Fibroblast of lung (primary cell): ENCODE data around the gene HMGCS2. TPM values are rescaled to one million over a fixed set of nuclear protein-coding genes. Genes with fewer than 3 reads are reported as not detected.
"Not testable (repeated sequence)": the region's sequence is repeated elsewhere in the genome, so short reads cannot be mapped to it uniquely, and the experiment has no call there.

Experiments used
- DNase-seq, 2 donors: peaks; one replicate each; pipeline versions ENCODE4 v3.0.0 to v3.0.0-alpha.2; 2010; ENCODE audit warnings: low read depth in 2 of 2
- H2AFZ ChIP-seq: 2 replicates; pipeline ENCODE4 v1.5.1; 2012; ENCODE audit warnings: low read length, control low read depth, inconsistent platforms
- H3K27ac ChIP-seq: 2 replicates; pipeline ENCODE4 v1.5.1; 2011; ENCODE audit warnings: low read length, control low read depth; ENCODE audit not compliant: insufficient read depth
- H3K27me3 ChIP-seq: 2 replicates; pipeline ENCODE4 v1.5.1; 2011; ENCODE audit warnings: mild to moderate bottlenecking, low read length; ENCODE audit not compliant: control insufficient read depth, insufficient read depth
- H3K36me3 ChIP-seq: 2 replicates; pipeline ENCODE4 v1.5.1; 2011; ENCODE audit warnings: low read length; ENCODE audit not compliant: control insufficient read depth, insufficient read depth
- H3K4me1 ChIP-seq: 2 replicates; pipeline ENCODE4 v1.5.1; 2011; ENCODE audit warnings: low read length; ENCODE audit not compliant: control insufficient read depth, insufficient read depth; ENCODE audit errors: extremely low read depth
- H3K4me2 ChIP-seq: 2 replicates; pipeline ENCODE4 v1.5.1; 2011; ENCODE audit warnings: low read length, control low read depth; ENCODE audit not compliant: insufficient read depth; ENCODE audit errors: extremely low read depth
- H3K4me3 ChIP-seq, 4 experiments: fragments of 200-600 bp in 1 of 4; sonication (generic) in 1 of 4; replicated peaks in 1 of 4; 2 replicates each; pipeline ENCODE4 v1.5.1; 2011 to 2016; ENCODE audit warnings: low read length in 4 of 4, low read depth in 3 of 4, mild to moderate bottlenecking in 3 of 4, control low read depth in 2 of 4, inconsistent platforms in 1 of 4, mixed read lengths in 1 of 4; ENCODE audit not compliant: insufficient read depth in 1 of 4; ENCODE audit errors: control extremely low read depth in 1 of 4
- H3K79me2 ChIP-seq: 2 replicates; pipeline ENCODE4 v1.5.1; 2012; ENCODE audit warnings: mild to moderate bottlenecking, low read length, inconsistent platforms; ENCODE audit not compliant: control insufficient read depth, insufficient read depth
- H3K9ac ChIP-seq: 2 replicates; pipeline ENCODE4 v1.5.1; 2011; ENCODE audit warnings: mild to moderate bottlenecking, low read length, control low read depth; ENCODE audit not compliant: insufficient read depth
- H3K9me3 ChIP-seq: 2 replicates; pipeline ENCODE4 v1.5.1; 2012; ENCODE audit warnings: low read depth, low read length; ENCODE audit not compliant: control insufficient read depth, insufficient read depth
- H4K20me1 ChIP-seq: 2 replicates; pipeline ENCODE4 v1.5.1; 2011; ENCODE audit warnings: low read length; ENCODE audit not compliant: control insufficient read depth, insufficient read depth; ENCODE audit errors: extremely low read depth
- EZH2 ChIP-seq: IDR thresholded peaks from 2 replicates; pipeline ENCODE4 v1.5.1; 2012; ENCODE audit warnings: low read length, control low read depth, mild to moderate bottlenecking; ENCODE audit errors: missing control alignments
- polyA plus RNA-seq, 2 donors: library from polyadenylated mRNA; depleted of rRNA in 1 of 2; stranded (reverse) in 1 of 2; unstranded in 1 of 2; fragments of >200 nt; gene quantifications; 2 replicates each; pipeline ENCODE4 v1.2.1, GENCODE V29; 2011 to 2012; ENCODE audit warnings: missing spikeins in 1 of 2
- total RNA-seq: library from RNA; depleted of rRNA; stranded (reverse); fragments of >200 nt; gene quantifications from 2 replicates; pipeline ENCODE4 v1.2.1, GENCODE V29; 2014
- TF ChIP-seq, protein P1 (sequence below), 2 donors: IDR thresholded peaks in 1 of 2; conservative IDR thresholded peaks in 1 of 2; 1 replicate in 1 of 2; 2 replicates in 1 of 2; pipeline ENCODE4 v1.5.1; 2011 to 2012; ENCODE audit warnings: low read length in 2 of 2, control low read depth in 1 of 2, inconsistent platforms in 1 of 2, low read depth in 1 of 2, mild to moderate bottlenecking in 1 of 2

Gene HMGCS2
- total and polyA plus RNA-seq, 2 donors (not counting 1 experiment from before 2014, with no cell fraction given) = not detected

DNA sequence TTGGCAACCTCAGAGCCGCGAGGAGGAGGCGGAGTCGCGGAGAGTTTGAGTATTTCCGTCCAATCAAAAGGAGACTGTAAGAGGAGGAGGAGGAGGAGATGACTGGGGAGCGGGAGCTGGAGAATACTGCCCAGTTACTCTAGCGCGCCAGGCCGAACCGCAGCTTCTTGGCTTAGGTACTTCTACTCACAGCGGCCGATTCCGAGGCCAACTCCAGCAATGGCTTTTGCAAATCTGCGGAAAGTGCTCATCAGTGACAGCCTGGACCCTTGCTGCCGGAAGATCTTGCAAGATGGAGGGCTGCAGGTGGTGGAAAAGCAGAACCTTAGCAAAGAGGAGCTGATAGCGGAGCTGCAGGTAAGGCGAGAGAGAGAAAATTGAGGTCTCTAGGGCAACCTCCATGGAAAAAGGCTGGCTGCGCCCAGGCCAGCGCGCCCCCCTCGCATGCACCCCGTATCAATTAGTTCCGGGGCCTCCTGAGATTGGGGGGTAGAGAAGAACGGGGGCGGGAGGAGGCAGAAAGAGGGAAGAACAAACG, 56.8 kb downstream of the HMGCS2 start, which contains the start of gene PHGDH:
PHGDH (plus strand) TSS at position 131 of the 538 bp plus-strand sequence; CDS start at position 220, 89 bp downstream.
- H3K27ac ChIP-seq = peak within 1 kb of the TSS; percentile 35
- DNase-seq = peak; percentile 88 to 90

DNA sequence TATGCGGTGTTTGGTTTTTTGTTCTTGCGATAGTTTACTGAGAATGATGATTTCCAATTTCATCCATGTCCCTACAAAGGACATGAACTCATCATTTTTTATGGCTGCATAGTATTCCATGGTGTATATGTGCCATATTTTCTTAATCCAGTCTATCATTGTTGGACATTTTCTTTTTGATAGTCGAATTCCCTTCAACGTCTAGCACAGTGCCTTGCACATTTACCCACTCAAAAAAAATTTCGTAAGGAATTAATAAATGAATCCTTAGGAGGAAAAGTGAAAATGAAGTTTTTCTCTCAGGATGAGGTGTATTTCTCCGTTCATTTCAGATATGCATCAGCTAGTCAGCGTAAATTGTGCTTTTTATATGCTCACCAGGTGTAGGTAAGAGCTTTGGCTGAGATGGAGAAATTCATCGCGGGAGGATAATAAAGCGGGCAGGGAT, 57.3 kb downstream of the HMGCS2 start:
- H3K36me3 ChIP-seq, H4K20me1 ChIP-seq, H3K79me2 ChIP-seq, H3K9me3 ChIP-seq, DNase-seq, H3K27ac ChIP-seq, H3K9ac ChIP-seq, H3K4me1 ChIP-seq, H2AFZ ChIP-seq, H3K27me3 ChIP-seq: not testable (repeated sequence)
- H3K4me3 ChIP-seq = peak overlapping the region; percentile 65 to 95 (median 83)
- H3K4me2 ChIP-seq = peak overlapping the region; percentile 66

More for the DNA sequence above, 56.8 kb downstream of the HMGCS2 start, which contains the start of gene PHGDH:
- peak within 1 kb of the TSS; percentile 69 for H3K4me2 ChIP-seq
- H3K36me3 ChIP-seq = no peaks in the 10 kb centered on the region
- TF ChIP-seq, protein P1, sequence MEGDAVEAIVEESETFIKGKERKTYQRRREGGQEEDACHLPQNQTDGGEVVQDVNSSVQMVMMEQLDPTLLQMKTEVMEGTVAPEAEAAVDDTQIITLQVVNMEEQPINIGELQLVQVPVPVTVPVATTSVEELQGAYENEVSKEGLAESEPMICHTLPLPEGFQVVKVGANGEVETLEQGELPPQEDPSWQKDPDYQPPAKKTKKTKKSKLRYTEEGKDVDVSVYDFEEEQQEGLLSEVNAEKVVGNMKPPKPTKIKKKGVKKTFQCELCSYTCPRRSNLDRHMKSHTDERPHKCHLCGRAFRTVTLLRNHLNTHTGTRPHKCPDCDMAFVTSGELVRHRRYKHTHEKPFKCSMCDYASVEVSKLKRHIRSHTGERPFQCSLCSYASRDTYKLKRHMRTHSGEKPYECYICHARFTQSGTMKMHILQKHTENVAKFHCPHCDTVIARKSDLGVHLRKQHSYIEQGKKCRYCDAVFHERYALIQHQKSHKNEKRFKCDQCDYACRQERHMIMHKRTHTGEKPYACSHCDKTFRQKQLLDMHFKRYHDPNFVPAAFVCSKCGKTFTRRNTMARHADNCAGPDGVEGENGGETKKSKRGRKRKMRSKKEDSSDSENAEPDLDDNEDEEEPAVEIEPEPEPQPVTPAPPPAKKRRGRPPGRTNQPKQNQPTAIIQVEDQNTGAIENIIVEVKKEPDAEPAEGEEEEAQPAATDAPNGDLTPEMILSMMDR (conservative IDR thresholded peaks at IDR 0.05 in 1 of 2, IDR thresholded peaks at IDR 0.05 in 1 of 2; ENCODE audit: low read depth in 1 of 2, low read length in 2 of 2) = no peak
- peak within 1 kb of the TSS; percentile 60 for H3K9ac ChIP-seq
- peaks cover 8% of the 10 kb centered on the region for H3K79me2 ChIP-seq
- H3K9me3 ChIP-seq = no peaks in the 10 kb centered on the region
- no peaks in the 10 kb centered on the region for H4K20me1 ChIP-seq
- peaks cover 9% of the 10 kb centered on the region for H3K27me3 ChIP-seq
- no peaks in the 10 kb centered on the region for H3K4me1 ChIP-seq
- H3K4me3 ChIP-seq = peak within 1 kb of the TSS; percentile 65 to 95 (median 83)
- peak within 1 kb of the TSS; percentile 52 for H2AFZ ChIP-seq

DNA sequence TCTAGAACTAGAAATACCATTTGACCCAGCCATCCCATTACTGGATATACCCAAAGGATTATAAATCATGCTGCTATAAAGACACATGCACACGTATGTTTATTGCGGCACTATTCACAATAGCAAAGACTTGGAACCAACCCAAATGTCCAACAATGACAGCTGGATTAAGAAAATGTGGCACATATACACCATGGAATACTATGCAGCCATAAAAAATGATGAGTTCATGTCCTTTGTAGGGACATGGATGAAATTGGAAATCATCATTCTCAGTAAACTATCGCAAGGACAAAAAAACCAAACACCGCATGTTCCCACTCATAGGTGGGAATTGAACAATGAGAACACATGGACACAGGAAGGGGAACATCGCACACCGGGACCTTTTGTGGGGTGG, 62.1 kb downstream of the HMGCS2 start:
- not testable (repeated sequence) for H3K36me3 ChIP-seq, DNase-seq, H3K4me1 ChIP-seq, H3K27me3 ChIP-seq, H3K79me2 ChIP-seq, H3K27ac ChIP-seq, H3K9ac ChIP-seq, H3K4me3 ChIP-seq, H3K9me3 ChIP-seq, H2AFZ ChIP-seq, H4K20me1 ChIP-seq, H3K4me2 ChIP-seq

DNA sequence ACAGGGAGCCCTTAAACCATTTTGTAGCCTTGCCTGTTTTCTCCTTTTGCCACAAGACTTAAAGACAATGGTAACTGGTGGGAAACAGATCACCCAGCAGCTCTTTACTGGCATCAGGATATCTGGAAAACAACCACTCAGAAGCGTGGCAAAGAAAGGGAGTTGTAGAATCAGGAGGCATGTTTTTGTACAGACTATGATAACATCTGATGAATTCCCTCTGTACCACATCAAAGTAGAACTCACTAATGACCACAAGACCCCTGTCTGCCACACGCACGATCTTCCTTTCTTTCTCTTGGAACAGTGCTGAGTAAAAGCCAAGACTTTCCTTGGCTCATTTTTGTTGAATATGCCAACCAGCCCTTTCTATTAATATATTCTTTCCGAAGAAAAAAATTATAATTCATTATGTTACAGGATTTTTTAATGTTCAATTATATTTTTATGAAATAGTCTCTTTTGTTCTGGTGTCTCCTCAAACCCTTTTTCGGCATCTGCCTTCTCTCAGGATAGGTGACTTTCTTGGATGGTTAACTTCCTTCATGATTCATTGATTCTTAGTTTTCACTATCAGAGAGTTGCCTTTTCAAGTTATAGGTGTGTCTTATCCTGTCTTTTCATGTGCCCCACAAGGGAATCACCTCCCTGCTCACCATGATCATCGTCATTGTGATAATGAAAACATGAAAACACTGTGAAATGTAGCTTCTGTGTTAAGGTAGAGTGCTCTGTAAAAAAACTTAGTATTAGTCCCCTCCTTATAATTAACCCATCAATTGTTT, 64.8 kb downstream of the HMGCS2 start:
- no peak overlapping the region for H2AFZ ChIP-seq
- no peak overlapping the region for H3K4me2 ChIP-seq
- H3K36me3 ChIP-seq = no peaks in the 10 kb centered on the region
- no peak overlapping the region for H3K27ac ChIP-seq
- no peaks in the 10 kb centered on the region for H3K9me3 ChIP-seq
- DNase-seq = peak in 1 of 2 donors; percentile 16
- TF ChIP-seq EZH2 = no peak
- TF ChIP-seq, protein P1 (conservative IDR thresholded peaks at IDR 0.05 in 1 of 2, IDR thresholded peaks at IDR 0.05 in 1 of 2; ENCODE audit: low read depth in 1 of 2, low read length in 2 of 2) = no peak
- no peak overlapping the region for H3K4me3 ChIP-seq
- H3K27me3 ChIP-seq = peaks cover 4% of the 10 kb centered on the region
- H3K4me1 ChIP-seq = no peaks in the 10 kb centered on the region
- no peak overlapping the region for H3K9ac ChIP-seq
- H3K79me2 ChIP-seq = no peaks in the 10 kb centered on the region
- no peaks in the 10 kb centered on the region for H4K20me1 ChIP-seq
